HFFc6 (cell line): ENCODE measurements around the gene BAD. TPM values are rescaled to one million over a fixed set of nuclear protein-coding genes. Genes with fewer than 3 reads are reported as not detected.

ENCODE experiments used
- DNase-seq: peaks from one replicate; pipeline ENCODE4 v3.0.0-alpha.2; 2018
- H3K27ac Mint-ChIP-seq: 2 replicates; pipeline ENCODE4 v1.8.0; 2020; ENCODE audit warnings: mild to moderate bottlenecking, mixed read lengths
- H3K27me3 Mint-ChIP-seq: 2 replicates; pipeline ENCODE4 v1.8.0; 2021; ENCODE audit warnings: mild to moderate bottlenecking, moderate library complexity, mixed read lengths; ENCODE audit not compliant: insufficient read depth
- H3K36me3 Mint-ChIP-seq: 2 replicates; pipeline ENCODE4 v1.8.0; 2021; ENCODE audit warnings: low read depth, mixed read lengths
- H3K4me1 Mint-ChIP-seq: 2 replicates; pipeline ENCODE4 v1.8.0; 2020; ENCODE audit warnings: low read depth, mixed read lengths
- H3K4me3 Mint-ChIP-seq: 2 replicates; pipeline ENCODE4 v1.8.0; 2020; ENCODE audit warnings: mild to moderate bottlenecking, moderate library complexity, mixed read lengths
- H3K9me3 Mint-ChIP-seq: 2 replicates; pipeline ENCODE4 v1.8.0; 2020; ENCODE audit warnings: mild to moderate bottlenecking, mixed read lengths
- total RNA-seq, 6 experiments: library from RNA; stranded (reverse); fragmentation: NEBNext Ultra II Directional; extraction: Animal tissue kit (Norgen Biotek cat#: 25700); gene quantifications; 2 replicates in 1 of 6; 3 replicates in 5 of 6; pipeline ENCODE4 v1.2.3, GENCODE V29; 2021
- TF ChIP-seq, protein P1 (sequence below): fragments of 200-600 bp; sonication (generic); IDR thresholded peaks from 2 replicates; pipeline ENCODE4 v1.5.0; 2021; ENCODE audit warnings: antibody characterized with exemption, mild to moderate bottlenecking

The BAD gene
- total RNA-seq, 6 experiments from 2014 or later = 65.9 to 75.0 (median 68.8) TPM

DNA sequence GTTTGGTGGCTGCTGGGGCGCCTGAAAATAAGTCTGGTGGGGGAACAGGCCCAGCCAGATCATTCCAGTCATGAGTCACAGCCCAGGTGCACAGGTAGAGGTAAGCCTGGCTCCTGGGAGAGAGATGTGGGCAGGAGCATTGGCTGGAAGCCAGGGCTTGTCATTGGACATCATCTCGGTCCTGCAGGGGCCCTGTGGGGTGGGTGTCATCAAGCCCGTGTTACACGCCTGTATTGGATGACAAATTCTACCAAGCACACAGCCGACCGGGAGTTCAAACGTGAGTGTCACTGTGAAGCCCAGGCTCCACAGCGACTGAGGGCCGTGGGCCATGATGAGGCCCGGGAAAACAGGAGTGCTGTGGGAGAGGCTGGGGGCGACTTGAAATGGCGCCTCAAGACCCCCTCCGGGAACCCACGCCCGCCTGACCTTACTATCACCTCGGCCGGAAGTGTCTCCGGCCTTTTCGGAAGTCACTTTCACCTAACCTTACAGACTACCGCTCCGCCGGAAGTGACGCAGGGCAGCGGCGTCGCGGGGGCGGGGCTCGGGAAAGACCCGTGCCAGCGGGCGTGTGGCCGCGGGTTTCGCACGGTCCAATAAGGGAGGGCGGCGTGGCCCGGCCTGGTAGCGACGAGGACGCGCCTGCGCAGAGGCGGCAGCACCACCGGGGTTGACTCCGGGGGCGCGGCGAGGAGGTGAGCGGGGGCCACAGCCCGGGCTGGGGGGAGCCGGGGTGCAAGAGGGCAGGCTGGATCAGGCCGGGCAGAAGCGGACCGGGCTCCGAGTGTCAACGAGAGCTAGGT lies 43.8 kb downstream of the BAD start, which contains the start of gene FKBP2:
Gene FKBP2 (plus strand): TSS at position 661 of the 806 bp plus-strand sequence. CDS start 1,293 bp downstream, outside the sequence.
- H3K4me1 Mint-ChIP-seq = peaks cover 31% of the 10 kb centered on the region
- no peaks in the 10 kb centered on the region for H3K9me3 Mint-ChIP-seq
- H3K27me3 Mint-ChIP-seq = peaks cover 1% of the 10 kb centered on the region; the same call in 1 of the 2 replicates
- peaks cover 12% of the 10 kb centered on the region for H3K36me3 Mint-ChIP-seq
- TF ChIP-seq, protein P1, sequence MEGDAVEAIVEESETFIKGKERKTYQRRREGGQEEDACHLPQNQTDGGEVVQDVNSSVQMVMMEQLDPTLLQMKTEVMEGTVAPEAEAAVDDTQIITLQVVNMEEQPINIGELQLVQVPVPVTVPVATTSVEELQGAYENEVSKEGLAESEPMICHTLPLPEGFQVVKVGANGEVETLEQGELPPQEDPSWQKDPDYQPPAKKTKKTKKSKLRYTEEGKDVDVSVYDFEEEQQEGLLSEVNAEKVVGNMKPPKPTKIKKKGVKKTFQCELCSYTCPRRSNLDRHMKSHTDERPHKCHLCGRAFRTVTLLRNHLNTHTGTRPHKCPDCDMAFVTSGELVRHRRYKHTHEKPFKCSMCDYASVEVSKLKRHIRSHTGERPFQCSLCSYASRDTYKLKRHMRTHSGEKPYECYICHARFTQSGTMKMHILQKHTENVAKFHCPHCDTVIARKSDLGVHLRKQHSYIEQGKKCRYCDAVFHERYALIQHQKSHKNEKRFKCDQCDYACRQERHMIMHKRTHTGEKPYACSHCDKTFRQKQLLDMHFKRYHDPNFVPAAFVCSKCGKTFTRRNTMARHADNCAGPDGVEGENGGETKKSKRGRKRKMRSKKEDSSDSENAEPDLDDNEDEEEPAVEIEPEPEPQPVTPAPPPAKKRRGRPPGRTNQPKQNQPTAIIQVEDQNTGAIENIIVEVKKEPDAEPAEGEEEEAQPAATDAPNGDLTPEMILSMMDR = no peak
- DNase-seq = peak; percentile 94
- peak within 1 kb of the TSS; percentile 98 for H3K27ac Mint-ChIP-seq
- peak within 1 kb of the TSS; percentile 90 for H3K4me3 Mint-ChIP-seq

DNA sequence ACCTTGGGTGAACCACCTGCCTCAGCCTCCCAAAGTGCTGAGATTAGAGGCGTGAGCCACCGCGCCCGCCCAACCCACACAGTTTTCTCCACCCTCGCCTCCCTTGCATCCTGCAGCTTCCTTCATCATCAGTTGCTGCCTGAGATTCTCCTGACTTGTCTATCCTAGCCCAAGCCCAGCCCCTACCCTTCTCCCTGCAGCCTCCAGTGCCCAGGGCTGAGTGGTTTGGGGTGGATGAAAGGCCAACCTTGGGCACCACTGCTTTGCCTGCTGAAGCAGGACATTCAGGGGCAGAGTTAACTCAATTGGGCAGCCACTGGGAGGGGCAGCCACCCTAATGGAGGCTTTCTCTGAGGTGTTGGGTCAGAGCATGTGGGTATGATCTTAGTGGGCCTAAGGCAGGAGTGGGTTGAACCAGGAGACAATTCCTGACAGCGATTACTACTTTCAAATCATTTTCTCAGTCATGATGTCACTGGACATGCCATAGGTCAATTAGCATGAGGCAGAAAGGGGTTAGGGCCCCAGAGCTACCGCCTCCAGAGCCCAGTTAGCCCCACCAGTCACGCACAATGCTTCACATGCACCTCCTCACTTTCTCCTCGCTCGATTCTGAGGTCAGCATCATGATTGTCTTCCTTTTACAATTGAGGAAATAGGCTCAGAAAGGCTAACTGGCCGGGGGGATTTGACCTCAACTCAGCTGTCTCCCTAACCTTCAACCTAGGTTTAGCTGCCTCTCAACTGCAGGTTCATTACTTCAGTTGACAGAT lies 44.6 kb downstream of the BAD start:
- Mint-ChIP-seq H3K27ac (peak overlapping the region; percentile 98), H3K27me3 (peaks cover 1% of the 10 kb centered on the region; the same call in 1 of the 2 replicates), H3K36me3 (peaks cover 11% of the 10 kb centered on the region; the same call in 1 of the 2 replicates)

DNA sequence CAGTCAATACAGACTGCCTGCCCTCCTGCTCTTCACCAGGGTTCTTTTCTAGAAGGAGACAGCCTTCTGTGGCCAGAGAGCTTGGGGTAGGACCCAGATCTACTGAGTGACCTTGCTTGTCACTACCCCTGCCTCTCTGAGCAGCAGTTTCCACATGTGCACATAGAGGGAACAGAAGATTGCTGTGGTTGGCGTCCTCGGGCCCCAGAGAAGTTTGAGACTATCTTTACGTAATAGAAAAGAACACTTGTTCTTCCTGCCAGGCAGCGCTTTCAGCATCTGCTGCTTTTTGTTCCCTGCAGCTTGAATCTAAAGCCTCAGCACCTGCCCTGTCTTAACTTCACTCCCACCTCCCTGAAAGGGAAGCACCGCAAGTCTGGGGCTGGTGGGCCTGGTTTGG lies 45.5 kb downstream of the BAD start:
- peak overlapping the region; percentile 45 for H3K27ac Mint-ChIP-seq

More for the DNA sequence above, 44.6 kb downstream of the BAD start:
- H3K4me1 Mint-ChIP-seq = peaks cover 37% of the 10 kb centered on the region
- no peak for DNase-seq
- TF ChIP-seq, protein P1 = no peak
- H3K9me3 Mint-ChIP-seq = no peaks in the 10 kb centered on the region
- H3K4me3 Mint-ChIP-seq = peak overlapping the region; percentile 90

DNA sequence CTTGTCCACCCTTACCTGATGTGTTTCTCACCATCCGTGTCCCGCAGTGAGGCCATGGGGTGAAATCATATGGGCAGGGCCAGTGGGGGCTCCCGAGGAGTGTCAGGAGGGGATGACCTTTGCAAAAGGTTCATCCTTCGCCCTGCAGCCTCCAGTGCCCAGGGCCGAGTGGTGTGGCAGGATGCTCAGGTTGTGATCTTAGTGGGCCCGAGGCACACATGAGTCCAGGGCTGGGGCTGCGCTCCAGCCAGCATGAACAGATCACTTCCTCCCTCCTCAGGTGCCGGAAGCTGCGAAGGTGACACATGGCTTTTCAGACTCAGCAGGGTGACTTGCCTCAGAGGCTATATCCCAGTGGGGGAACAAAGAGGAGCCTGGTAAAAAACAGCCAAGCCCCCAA lies 46.4 kb downstream of the BAD start:
- H3K9me3 Mint-ChIP-seq = no peaks in the 10 kb centered on the region
- no peak overlapping the region for H3K4me3 Mint-ChIP-seq
- H3K36me3 Mint-ChIP-seq = no peaks in the 10 kb centered on the region
- peaks cover 24% of the 10 kb centered on the region for H3K4me1 Mint-ChIP-seq
- TF ChIP-seq, protein P1 = no peak
- DNase-seq = no peak
- no peaks in the 10 kb centered on the region for H3K27me3 Mint-ChIP-seq
- peak overlapping the region; percentile 32; the same call in 1 of the 2 replicates for H3K27ac Mint-ChIP-seq

More for the DNA sequence above, 45.5 kb downstream of the BAD start:
- Mint-ChIP-seq H3K4me1 (peaks cover 33% of the 10 kb centered on the region), H3K9me3 (no peaks in the 10 kb centered on the region), H3K4me3 (no peak overlapping the region), H3K36me3 (peaks cover 9% of the 10 kb centered on the region; the same call in 1 of the 2 replicates), H3K27me3 (peaks cover 1% of the 10 kb centered on the region; the same call in 1 of the 2 replicates)
- DNase-seq = no peak
- TF ChIP-seq, protein P1 = no peak

DNA sequence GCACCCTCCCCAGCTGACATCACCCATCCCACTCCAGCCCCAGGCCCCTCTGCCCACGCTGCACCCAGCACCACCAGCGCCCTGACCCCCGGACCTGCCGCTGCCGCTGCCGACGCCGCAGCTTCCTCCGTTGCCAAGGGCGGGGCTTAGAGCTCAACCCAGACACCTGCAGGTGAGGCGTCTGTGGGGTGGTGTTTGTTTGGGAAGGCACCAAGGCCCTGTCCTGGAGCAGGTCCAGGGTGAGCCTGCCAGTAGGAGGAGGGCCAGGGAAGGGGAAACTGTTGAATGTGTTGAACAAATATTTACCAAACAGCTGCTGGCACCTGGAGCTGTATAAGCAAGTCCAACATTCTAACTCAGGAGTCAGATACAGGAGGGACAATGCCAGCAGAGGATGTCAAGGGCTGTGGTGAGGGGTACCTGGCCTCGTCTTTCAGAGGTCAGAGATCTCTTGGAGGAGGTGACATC lies 46.9 kb downstream of the BAD start:
- TF ChIP-seq, protein P1 = no peak
- Mint-ChIP-seq H3K36me3 (no peaks in the 10 kb centered on the region), H3K27me3 (no peaks in the 10 kb centered on the region), H3K27ac (no peak overlapping the region; the same call in 1 of the 2 replicates), H3K4me3 (no peak overlapping the region), H3K4me1 (peaks cover 19% of the 10 kb centered on the region), H3K9me3 (no peaks in the 10 kb centered on the region)
- no peak for DNase-seq
